GM21367 (cell line): ENCODE data around the gene SPINDOC.
"Not testable (repeated sequence)": the region's sequence is repeated elsewhere in the genome, so short reads cannot be mapped to it uniquely, and the experiment has no call there.

ENCODE experiments used
- ATAC-seq: cut with Tn5 transposase; IDR thresholded peaks from one replicate; pipeline ENCODE4 v1.9.1; 2021; ENCODE audit not compliant: unreplicated experiment

SPINDOC gene

GRCh38 chr11:63783925-63784592, 29.2 kb upstream of the SPINDOC start:
- ATAC-seq = no peak

GRCh38 chr11:63785823-63786222, 27.4 kb upstream of the SPINDOC start:
- ATAC-seq = no peak

GRCh38 chr11:63791495-63792167, 21.6 kb upstream of the SPINDOC start:
- no peak for ATAC-seq

DNA sequence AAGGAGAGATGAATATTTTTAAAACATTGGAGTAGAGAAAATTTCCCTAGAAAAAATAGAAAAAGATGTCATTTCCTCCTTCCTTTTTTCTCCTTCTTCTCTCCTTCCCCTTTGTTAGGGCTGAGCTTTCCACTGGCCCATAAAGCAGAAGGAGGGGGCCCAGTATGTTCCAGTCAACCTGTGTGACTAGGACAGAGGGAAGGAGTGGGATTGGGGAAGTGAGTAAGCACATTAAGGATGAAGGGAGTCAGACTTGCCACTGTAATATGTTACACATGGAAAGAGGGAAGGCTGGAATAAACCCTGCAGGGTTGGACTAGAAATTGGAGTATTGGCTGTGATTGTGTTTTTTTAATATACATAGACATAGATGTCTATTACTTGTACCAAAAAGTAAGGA, 20.1 kb upstream of the SPINDOC start:
- no peak for ATAC-seq

DNA sequence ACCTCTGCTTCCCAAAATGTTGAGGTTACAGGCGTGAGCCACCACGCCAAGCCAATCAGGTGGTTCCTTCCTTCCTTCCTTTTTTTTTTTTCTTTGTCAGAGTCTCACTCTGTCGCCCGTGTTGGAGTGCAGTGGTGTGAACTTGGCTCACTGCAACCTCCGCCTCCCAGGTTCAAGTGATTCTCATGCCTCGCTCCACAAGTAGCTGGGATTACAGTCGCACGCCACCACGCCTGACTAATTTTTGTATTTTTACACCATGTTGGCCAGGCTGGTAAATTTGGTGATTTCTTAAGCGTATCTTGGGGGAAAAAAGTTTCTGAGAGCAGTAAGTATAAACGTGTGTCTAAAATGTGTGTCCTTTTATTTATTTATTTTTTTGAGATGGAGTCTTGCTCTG, 18.2 kb upstream of the SPINDOC start:
- ATAC-seq = no peak

DNA sequence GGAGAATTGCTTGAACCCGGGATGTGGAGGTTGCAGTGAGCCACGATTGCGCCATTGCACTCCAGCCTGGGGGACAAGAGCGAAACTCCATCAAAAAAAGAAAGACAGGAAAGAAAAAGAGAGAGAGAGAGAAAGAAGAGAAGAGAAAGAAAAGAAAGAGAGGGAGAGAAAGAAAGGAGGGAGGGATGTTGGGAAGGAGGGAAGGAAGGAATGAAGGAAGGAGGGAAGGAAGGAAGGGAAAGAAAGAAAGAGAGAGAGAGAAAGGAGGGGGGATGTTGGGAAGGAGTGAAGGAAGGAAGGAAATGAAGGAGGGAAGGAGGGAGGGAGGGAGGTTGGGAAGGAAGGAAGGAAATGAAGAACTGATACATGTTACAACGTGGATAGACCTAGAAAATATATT, 12.3 kb upstream of the SPINDOC start:
- no peak for ATAC-seq

DNA sequence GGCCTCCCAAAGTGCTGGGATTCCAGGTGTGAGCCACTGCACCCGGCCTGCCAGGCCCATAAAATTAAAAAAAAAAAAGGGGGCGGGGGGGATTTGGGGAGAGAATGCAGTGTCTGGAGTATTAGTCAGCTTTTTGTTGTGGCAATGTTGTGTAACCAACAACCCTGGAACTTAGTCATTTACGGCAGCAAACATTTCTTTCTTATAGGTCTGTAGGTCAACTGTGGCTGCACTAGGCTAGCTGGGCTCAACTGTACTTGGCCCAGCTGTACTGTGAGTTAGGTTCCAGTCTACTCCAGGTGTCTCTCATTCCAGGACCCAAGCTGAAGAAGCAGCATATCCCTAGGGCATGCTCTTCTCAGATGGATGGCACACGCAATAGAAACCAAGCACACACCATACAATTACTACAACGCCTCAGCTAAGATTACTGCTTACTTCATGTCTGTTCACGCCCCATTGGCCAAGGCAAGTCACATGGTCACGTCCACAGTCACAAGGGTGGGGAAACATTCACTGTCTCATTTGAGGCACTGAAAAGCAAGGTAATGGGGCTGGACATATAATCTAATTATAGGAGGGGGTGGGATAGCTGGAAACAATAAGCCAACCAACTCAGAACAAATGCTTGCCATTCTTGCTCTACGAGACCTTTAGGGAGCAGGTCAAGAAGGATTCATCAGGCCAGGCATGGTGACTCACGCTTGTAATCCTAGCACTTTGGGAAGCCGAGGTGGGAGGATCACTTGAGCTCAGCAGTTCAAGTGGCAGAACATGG, 10.4 kb upstream of the SPINDOC start:
- no peak for ATAC-seq

- no peak for ATAC-seq
Observed at GRCh38 chr11:63804259-63804658, 9.0 kb upstream of the SPINDOC start.

- no peak for ATAC-seq
Observed at GRCh38 chr11:63805844-63806415, 7.3 kb upstream of the SPINDOC start.

GRCh38 chr11:63810383-63810782, 2.9 kb upstream of the SPINDOC start:
- ATAC-seq = not testable (repeated sequence)

- ATAC-seq = no peak
Observed at GRCh38 chr11:63811522-63811921, 1.7 kb upstream of the SPINDOC start.

GRCh38 chr11:63813563-63814382, 517 bp downstream of the SPINDOC start:
- ATAC-seq = peak; percentile 34

DNA sequence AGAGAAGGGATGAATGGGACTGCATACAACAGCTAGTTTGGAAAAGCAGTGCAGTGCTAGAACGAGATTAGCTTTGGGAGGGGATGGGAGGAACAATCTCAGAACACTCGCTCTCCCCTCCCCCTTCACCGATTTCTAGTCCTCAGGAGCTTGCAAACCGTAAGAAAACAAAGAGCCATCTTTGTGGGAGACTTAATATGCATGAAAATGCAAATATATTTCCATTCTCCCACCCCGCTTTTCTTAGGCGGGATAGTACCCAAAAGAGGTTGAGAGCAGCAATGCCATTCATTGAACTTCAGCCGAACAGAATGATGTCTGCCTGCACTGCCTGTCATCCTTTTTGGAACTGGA, 1.1 kb downstream of the SPINDOC start:
- ATAC-seq = no peak

DNA sequence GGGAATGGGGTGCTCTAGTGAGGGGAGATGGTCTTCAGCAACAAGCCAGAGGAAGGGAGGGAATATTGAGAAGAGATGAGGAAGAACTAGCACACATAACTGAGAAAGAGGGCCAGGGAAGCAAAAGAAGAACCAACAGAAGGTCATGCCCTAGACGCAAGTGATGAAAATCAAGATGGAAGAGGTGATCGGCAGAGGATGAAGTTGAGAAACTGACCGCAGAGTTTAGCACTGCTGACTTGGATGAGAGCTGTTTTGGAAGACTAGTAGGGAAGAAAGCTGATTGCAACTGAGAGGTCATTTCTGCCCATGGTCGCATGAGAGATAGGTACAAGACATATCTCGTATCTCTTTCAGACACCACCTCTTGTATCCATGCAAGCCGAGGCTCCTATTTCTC, 2.9 kb downstream of the SPINDOC start:
- no peak for ATAC-seq

DNA sequence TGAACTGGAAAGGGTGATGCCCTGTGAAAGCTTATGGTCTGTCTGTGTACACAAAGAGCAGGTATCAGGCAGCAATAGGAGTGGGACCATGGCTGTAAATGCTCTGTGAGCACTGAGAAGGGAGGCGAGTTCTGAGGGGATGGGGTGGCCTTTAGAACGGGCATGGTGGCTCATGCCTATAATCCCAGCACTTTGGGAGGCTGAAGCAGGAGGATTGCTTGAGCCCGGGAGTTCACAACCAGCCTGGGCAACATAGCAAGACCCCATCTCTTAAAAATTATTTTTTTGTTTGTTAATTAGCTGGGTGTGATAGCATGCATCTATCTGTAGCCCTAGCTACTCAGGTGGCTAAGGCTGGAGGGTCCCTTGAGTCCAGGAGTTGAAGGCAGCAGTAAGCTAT, 3.5 kb downstream of the SPINDOC start:
- no peak for ATAC-seq

- ATAC-seq = no peak
Observed at GRCh38 chr11:63817758-63818498, 4.7 kb downstream of the SPINDOC start.

DNA sequence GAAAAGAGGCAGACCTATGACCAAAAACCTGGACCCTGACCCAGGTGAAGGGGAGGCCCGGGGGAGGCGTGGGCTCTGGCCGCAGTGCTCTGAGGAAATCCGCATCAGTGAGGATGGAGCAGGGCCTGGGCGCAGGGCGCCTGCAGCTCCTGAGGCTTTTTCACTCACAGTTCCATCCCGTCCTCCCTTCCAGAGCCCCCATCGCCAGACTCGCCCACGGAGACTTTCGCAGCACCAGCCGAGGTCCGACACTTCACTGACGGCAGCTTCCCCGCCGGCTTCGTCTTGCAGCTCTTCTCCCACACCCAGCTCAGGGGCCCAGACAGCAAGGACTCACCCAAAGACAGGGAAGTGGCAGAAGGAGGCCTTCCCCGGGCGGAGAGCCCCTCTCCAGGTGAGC, 5.4 kb downstream of the SPINDOC start:
- ATAC-seq = no peak

DNA sequence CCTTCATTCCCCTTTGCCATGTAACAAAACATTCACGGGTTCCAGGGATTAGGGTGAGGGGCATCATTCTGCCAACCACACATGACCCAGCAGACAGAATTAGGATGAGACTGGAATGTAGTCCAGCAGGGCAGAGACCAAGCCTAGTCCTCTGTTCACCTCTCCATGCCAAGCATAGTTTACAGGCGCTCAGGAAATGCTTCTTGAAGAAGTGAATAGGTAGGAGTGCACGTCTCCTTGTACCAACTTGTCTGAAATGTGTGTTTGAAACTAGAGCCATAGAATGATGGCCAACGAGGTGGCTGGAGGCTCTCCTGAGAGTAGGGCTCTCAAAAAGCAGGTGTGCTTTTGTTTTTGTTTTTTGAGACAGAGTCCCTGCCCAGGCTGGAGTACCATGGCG, 8.2 kb downstream of the SPINDOC start:
- ATAC-seq = no peak

DNA sequence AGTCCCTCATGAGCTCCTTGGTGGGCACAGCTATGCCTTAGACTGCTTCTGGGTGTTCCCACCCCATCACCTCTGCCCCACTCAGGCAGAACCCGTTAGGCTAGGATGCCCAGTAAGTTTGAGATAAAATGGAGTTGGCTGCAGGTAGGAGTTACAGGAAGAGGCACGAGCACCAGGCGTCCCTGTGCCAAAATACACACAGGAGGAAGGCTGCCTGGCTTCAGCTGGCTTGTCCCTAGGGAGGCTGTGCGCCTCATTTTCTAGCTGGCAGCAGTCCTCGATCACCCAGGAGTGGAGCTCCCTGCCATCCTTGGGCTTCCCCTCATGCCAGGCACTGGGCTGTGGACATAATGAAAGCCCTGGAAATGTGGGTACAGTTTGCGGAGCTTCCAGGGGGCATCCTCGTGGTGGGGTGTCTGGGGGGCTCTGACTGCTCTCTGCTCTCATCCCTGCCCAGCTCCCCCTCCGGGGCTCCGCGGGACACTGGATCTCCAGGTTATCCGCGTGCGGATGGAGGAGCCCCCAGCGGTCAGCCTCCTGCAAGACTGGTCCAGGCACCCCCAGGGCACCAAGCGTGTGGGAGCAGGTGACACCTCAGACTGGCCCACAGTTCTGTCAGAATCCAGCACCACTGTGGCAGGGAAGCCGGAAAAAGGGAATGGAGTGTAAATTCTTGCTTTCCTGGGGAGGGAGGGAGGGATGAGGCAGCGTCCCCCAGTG, 13.4 kb downstream of the SPINDOC start:
- ATAC-seq = no peak
